Caco-2 (cell line): ENCODE measurements around the gene HSD17B12. TPM values are rescaled to one million over a fixed set of nuclear protein-coding genes. Genes with fewer than 3 reads are reported as not detected.

Source experiments
- BruUV-seq: library from RNA; stranded (reverse); fragments of 400-500 nt; replicated peaks from 2 replicates; lab custom pipeline; 2021; lab: Mats Ljungman, UMichigan
- CTCF ChIA-PET: fragments of 300-600 bp; sonication (Branson Sonifier 250); formaldehyde crosslinking; loops from one replicate; lab custom pipeline; 2022; ENCODE audit warnings: antibody characterized with exemption; lab: Charles Lee
- POLR2A ChIA-PET: fragments of 300-600 bp; sonication (Branson Sonifier 250); formaldehyde crosslinking; loops from one replicate; lab custom pipeline; 2022; ENCODE audit warnings: antibody characterized with exemption; lab: Charles Lee
- DNase-seq, 2 experiments: peaks; one replicate each; pipeline versions ENCODE4 v3.0.0 to v3.0.0-alpha.2; 2020 to 2022
- H3K27me3 ChIP-seq: replicated peaks from 2 replicates; pipeline ENCODE4 v1.6.0; 2011; ENCODE audit warnings: low read length; ENCODE audit not compliant: control insufficient read depth, insufficient read depth
- H3K36me3 ChIP-seq: 2 replicates; pipeline ENCODE4 v1.5.1; 2011; ENCODE audit warnings: low read length; ENCODE audit not compliant: control insufficient read depth, insufficient read depth
- H3K4me1 ChIP-seq: fragments of 250-450 bp; sonication (Bioruptor Pico); 2 replicates; pipeline ENCODE4 v1.5.1; 2020; ENCODE audit warnings: mild to moderate bottlenecking
- H3K4me3 ChIP-seq: 2 replicates; pipeline ENCODE4 v1.5.1; 2011; ENCODE audit warnings: low read depth, mild to moderate bottlenecking, control low read depth, low read length
- H3K9me3 ChIP-seq: fragments of 250-450 bp; sonication (Bioruptor Pico); 2 replicates; pipeline ENCODE4 v1.5.1; 2020; ENCODE audit warnings: mild to moderate bottlenecking, moderate library complexity
- H3K27ac Mint-ChIP-seq: one replicate; pipeline ENCODE4 v1.8.0; 2022; ENCODE audit warnings: mixed read lengths; ENCODE audit not compliant: unreplicated experiment
- H3K27me3 Mint-ChIP-seq: one replicate; pipeline ENCODE4 v1.8.0; 2022; ENCODE audit warnings: mixed read lengths; ENCODE audit not compliant: insufficient read depth, unreplicated experiment
- H3K36me3 Mint-ChIP-seq: one replicate; pipeline ENCODE4 v1.8.0; 2022; ENCODE audit warnings: mild to moderate bottlenecking, mixed read lengths; ENCODE audit not compliant: insufficient read depth, unreplicated experiment
- H3K4me1 Mint-ChIP-seq: one replicate; pipeline ENCODE4 v1.8.0; 2022; ENCODE audit warnings: low read depth, mixed read lengths; ENCODE audit not compliant: unreplicated experiment
- H3K4me3 Mint-ChIP-seq: one replicate; pipeline ENCODE4 v1.8.0; 2022; ENCODE audit warnings: mild to moderate bottlenecking, moderate library complexity, mixed read lengths; ENCODE audit not compliant: unreplicated experiment
- H3K9me3 Mint-ChIP-seq: one replicate; pipeline ENCODE4 v1.8.0; 2022; ENCODE audit warnings: mixed read lengths; ENCODE audit not compliant: unreplicated experiment
- CTCF ChIP-seq, 2 experiments: fragments of 200-600 bp in 1 of 2; IDR thresholded peaks; 1 replicate in 1 of 2; 2 replicates in 1 of 2; pipeline versions ENCODE4 v1.5.1 to v1.8.0; 2011 to 2022; ENCODE audit warnings: antibody characterized with exemption in 1 of 2, control low read depth in 1 of 2, inconsistent platforms in 1 of 2, low read depth in 1 of 2, low read length in 1 of 2, mild to moderate bottlenecking in 1 of 2, moderate library complexity in 1 of 2; ENCODE audit not compliant: insufficient read depth in 1 of 2, severe bottlenecking in 1 of 2, unreplicated experiment in 1 of 2
- intact Hi-C: fragments of 100-400 bp; cut with micrococcal nuclease; formaldehyde crosslinking; loops from one replicate; pipeline ENCODE4 v1.10.0; 2022; ENCODE audit not compliant: unreplicated experiment
- total RNA-seq: library from RNA; stranded (reverse); gene quantifications from 2 replicates; pipeline ENCODE4 v1.2.3, GENCODE V29; 2022

HSD17B12 gene
- total RNA-seq, 1 experiment from 2014 or later = 155 TPM

- Mint-ChIP-seq H3K4me3 (no peak overlapping the region), H3K27ac (no peak overlapping the region), H3K36me3 (peaks cover 5% of the 10 kb centered on the region), H3K27me3 (peaks cover 13% of the 10 kb centered on the region), H3K4me1 (no peaks in the 10 kb centered on the region), H3K9me3 (peaks cover under 1% of the 10 kb centered on the region)
- DNase-seq = no peak
- BruUV-seq = no TSS peak
- no peak overlapping the region for H3K4me3 ChIP-seq
- no peaks in the 10 kb centered on the region for H3K27me3 ChIP-seq
- H3K4me1 ChIP-seq = no peaks in the 10 kb centered on the region
- intact Hi-C loops = no loop called here
- POLR2A ChIA-PET = no interaction called here
- H3K9me3 ChIP-seq = no peaks in the 10 kb centered on the region
- CTCF ChIA-PET = interaction anchor here (1.3 kb wide), 1 partner anchor 15 kb away, joined by 6 read pairs; no protein-coding TSS in a partner anchor
- H3K36me3 ChIP-seq = no peaks in the 10 kb centered on the region
- no peak for TF ChIP-seq CTCF (IDR thresholded peaks at IDR 0.05; ENCODE audit: insufficient read depth in 1 of 2, low read depth in 1 of 2, low read length in 1 of 2, severe bottlenecking in 1 of 2, unreplicated experiment in 1 of 2)
Observed at GRCh38 chr11:43866520-43866919, 186.0 kb downstream of the HSD17B12 start.

GRCh38 chr11:43866969-43867368 is 186.4 kb downstream of the HSD17B12 start:
- ChIA-PET POLR2A (no interaction called here), CTCF (interaction anchor here (1.3 kb wide), 1 partner anchor 15 kb away, joined by 6 read pairs; no protein-coding TSS in a partner anchor)
- Histone ChIP-seq H3K9me3 (no peaks in the 10 kb centered on the region), H3K4me1 (no peaks in the 10 kb centered on the region), H3K4me3 (no peak overlapping the region), H3K36me3 (no peaks in the 10 kb centered on the region), H3K27me3 (no peaks in the 10 kb centered on the region)
- H3K4me3 Mint-ChIP-seq = no peak overlapping the region
- H3K9me3 Mint-ChIP-seq = no peaks in the 10 kb centered on the region
- peaks cover 5% of the 10 kb centered on the region for H3K36me3 Mint-ChIP-seq
- DNase-seq = no peak
- H3K4me1 Mint-ChIP-seq = no peaks in the 10 kb centered on the region
- TF ChIP-seq CTCF (IDR thresholded peaks at IDR 0.05; ENCODE audit: insufficient read depth in 1 of 2, low read depth in 1 of 2, low read length in 1 of 2, severe bottlenecking in 1 of 2, unreplicated experiment in 1 of 2) = no peak
- no peak overlapping the region for H3K27ac Mint-ChIP-seq
- no TSS peak for BruUV-seq
- intact Hi-C loops = no loop called here
- peaks cover 13% of the 10 kb centered on the region for H3K27me3 Mint-ChIP-seq

- intact Hi-C loops = no loop called here
- no peak for TF ChIP-seq CTCF (IDR thresholded peaks at IDR 0.05; ENCODE audit: insufficient read depth in 1 of 2, low read depth in 1 of 2, low read length in 1 of 2, severe bottlenecking in 1 of 2, unreplicated experiment in 1 of 2)
- Mint-ChIP-seq H3K9me3 (no peaks in the 10 kb centered on the region), H3K4me3 (no peak overlapping the region), H3K4me1 (no peaks in the 10 kb centered on the region), H3K27me3 (peaks cover 19% of the 10 kb centered on the region), H3K36me3 (no peaks in the 10 kb centered on the region), H3K27ac (no peak overlapping the region)
- Histone ChIP-seq H3K4me1 (no peaks in the 10 kb centered on the region), H3K36me3 (no peaks in the 10 kb centered on the region), H3K4me3 (no peak overlapping the region), H3K9me3 (no peaks in the 10 kb centered on the region), H3K27me3 (no peaks in the 10 kb centered on the region)
- POLR2A ChIA-PET = no interaction called here
- no TSS peak for BruUV-seq
- no peak for DNase-seq
- CTCF ChIA-PET = no interaction called here
Observed at GRCh38 chr11:43868852-43869567, 188.5 kb downstream of the HSD17B12 start.
